Smooth muscle cell (in vitro differentiated cells): Measurements from ENCODE around the gene KCNH3. TPM values are rescaled to one million over a fixed set of nuclear protein-coding genes. Genes with fewer than 3 reads are reported as not detected.

Experiments used
- DNase-seq: peaks from one replicate; lab custom pipeline; 2025; ENCODE audit not compliant: unreplicated experiment; lab: John Stamatoyannopoulos, UW
- H2AFZ ChIP-seq: fragments of 200-600 bp; sonication (generic); 2 replicates; pipeline ENCODE4 v1.6.0; 2016; ENCODE audit warnings: antibody characterized with exemption, low read depth, mild to moderate bottlenecking
- H3F3A ChIP-seq: fragments of 200-600 bp; sonication (generic); 2 replicates; pipeline ENCODE4 v1.6.0; 2017; ENCODE audit warnings: antibody characterized with exemption, low read depth
- H3K27ac ChIP-seq: fragments of 200-600 bp; sonication (generic); 2 replicates; pipeline ENCODE4 v1.5.1; 2016; ENCODE audit warnings: low read depth, mild to moderate bottlenecking
- H3K27me3 ChIP-seq: fragments of 200-600 bp; sonication (generic); 2 replicates; pipeline ENCODE4 v1.6.1; 2016; ENCODE audit warnings: low read depth, mild to moderate bottlenecking
- H3K36me3 ChIP-seq: fragments of 200-600 bp; sonication (generic); 2 replicates; pipeline ENCODE4 v1.5.1; 2016; ENCODE audit warnings: low read depth
- H3K4me1 ChIP-seq: fragments of 200-600 bp; sonication (generic); 2 replicates; pipeline ENCODE4 v1.5.1; 2016; ENCODE audit warnings: low read depth
- H3K4me2 ChIP-seq: fragments of 200-600 bp; sonication (generic); 2 replicates; pipeline ENCODE4 v1.6.0; 2016; ENCODE audit warnings: mild to moderate bottlenecking
- H3K4me3 ChIP-seq: fragments of 200-600 bp; sonication (generic); 2 replicates; pipeline ENCODE4 v1.5.1; 2016; ENCODE audit warnings: mild to moderate bottlenecking
- H3K79me2 ChIP-seq: fragments of 200-600 bp; sonication (generic); 2 replicates; pipeline ENCODE4 v1.6.0; 2016; ENCODE audit warnings: low read depth, mild to moderate bottlenecking
- H3K9ac ChIP-seq: fragments of 200-600 bp; sonication (generic); 2 replicates; pipeline ENCODE4 v1.6.0; 2016; ENCODE audit warnings: low read depth
- H3K9me3 ChIP-seq: fragments of 200-600 bp; sonication (generic); replicated peaks from 2 replicates; pipeline ENCODE4 v1.5.1; 2016; ENCODE audit warnings: low read depth
- H4K20me1 ChIP-seq: fragments of 200-600 bp; sonication (generic); 2 replicates; pipeline ENCODE4 v1.6.0; 2016; ENCODE audit warnings: low read depth
- CTCF ChIP-seq: fragments of 200-600 bp; sonication (generic); IDR thresholded peaks from 2 replicates; pipeline ENCODE4 v1.5.1; 2017; ENCODE audit warnings: borderline replicate concordance, mild to moderate bottlenecking, antibody characterized with exemption; ENCODE audit not compliant: insufficient read depth, poor library complexity, severe bottlenecking
- WGBS: methylation state at CpG from one replicate; pipeline ENCODE4 v1.1.7; 2016; ENCODE audit warnings: low lambda C conversion rate; 5-methylcytosine and 5-hydroxymethylcytosine counted together
- polyA plus RNA-seq: library from polyadenylated mRNA; unstranded; fragments of >200 nt; fragmentation: Nextera tagmentation; extraction: Ambion mirVana; gene quantifications from 2 replicates; pipeline ENCODE4 v1.2.1, GENCODE V29; 2016
- total RNA-seq: library from RNA; depleted of rRNA; stranded (reverse); fragments of >200 nt; gene quantifications from 2 replicates; pipeline ENCODE4 v1.2.3, GENCODE V29; 2014

KCNH3 gene
- total and polyA plus RNA-seq, 2 experiments from 2014 or later, result 0.09 to 0.94 TPM

- H3K79me2 ChIP-seq, result no peaks in the 10 kb centered on the region
- H3K4me2 ChIP-seq, result no peak overlapping the region
- H3K27ac ChIP-seq, result peak overlapping the region; percentile 57
- WGBS, result 59% methylated on average over 1 of the region's 1 CpG
- H3K4me3 ChIP-seq, result no peak overlapping the region
- H3F3A ChIP-seq, result no peaks in the 10 kb centered on the region
- H2AFZ ChIP-seq, result no peak overlapping the region
- no peak overlapping the region for H3K9ac ChIP-seq
- H3K9me3 ChIP-seq, result no peaks in the 10 kb centered on the region
- H3K27me3 ChIP-seq, result no peaks in the 10 kb centered on the region
- H3K4me1 ChIP-seq, result no peaks in the 10 kb centered on the region
- H3K36me3 ChIP-seq, result peaks cover 10% of the 10 kb centered on the region
- H4K20me1 ChIP-seq, result peaks cover 11% of the 10 kb centered on the region
- no peak for TF ChIP-seq CTCF
- DNase-seq, result no peak
These were observed 47.0 kb upstream of the KCNH3 start for GRCh38 chr12:49491823-49492222.

GRCh38 chr12:49493900-49494299 lies 44.9 kb upstream of the KCNH3 start:
- no peak overlapping the region for H3K9ac ChIP-seq
- no peaks in the 10 kb centered on the region for H3K79me2 ChIP-seq
- H3K27me3 ChIP-seq, result no peaks in the 10 kb centered on the region
- no peak overlapping the region for H3K27ac ChIP-seq
- 99% methylated on average over 2 of the region's 2 CpGs for WGBS
- no peak for DNase-seq
- H3K9me3 ChIP-seq, result no peaks in the 10 kb centered on the region
- H3K4me2 ChIP-seq, result no peak overlapping the region
- no peaks in the 10 kb centered on the region for H3K4me1 ChIP-seq
- peaks cover 11% of the 10 kb centered on the region for H4K20me1 ChIP-seq
- H2AFZ ChIP-seq, result no peak overlapping the region
- peaks cover 10% of the 10 kb centered on the region for H3K36me3 ChIP-seq
- no peak overlapping the region for H3K4me3 ChIP-seq
- H3F3A ChIP-seq, result no peaks in the 10 kb centered on the region
- no peak for TF ChIP-seq CTCF

- Histone ChIP-seq H3K27me3 (no peaks in the 10 kb centered on the region), H3K4me2 (no peak overlapping the region), H3K9ac (no peak overlapping the region), H3F3A (no peaks in the 10 kb centered on the region), H3K4me3 (no peak overlapping the region), H2AFZ (no peak overlapping the region), H3K79me2 (no peaks in the 10 kb centered on the region), H3K4me1 (no peaks in the 10 kb centered on the region), H3K36me3 (peaks cover 15% of the 10 kb centered on the region), H3K27ac (no peak overlapping the region), H4K20me1 (peaks cover under 1% of the 10 kb centered on the region), H3K9me3 (no peaks in the 10 kb centered on the region)
- 82% methylated on average over 10 of the region's 10 CpGs for whole genome bisulfite sequencing
- DNase-seq, result no peak
- TF ChIP-seq CTCF, result no peak
These were observed 42.1 kb upstream of the KCNH3 start for GRCh38 chr12:49496417-49497360.
